ENCODE measurements around the gene ANXA1. TPM values are rescaled to one million over a fixed set of nuclear protein-coding genes. Genes with fewer than 3 reads are reported as not detected.
"Not testable (repeated sequence)": the region's sequence is repeated elsewhere in the genome, so short reads cannot be mapped to it uniquely, and the experiment has no call there.

The ANXA1 gene, protein sequence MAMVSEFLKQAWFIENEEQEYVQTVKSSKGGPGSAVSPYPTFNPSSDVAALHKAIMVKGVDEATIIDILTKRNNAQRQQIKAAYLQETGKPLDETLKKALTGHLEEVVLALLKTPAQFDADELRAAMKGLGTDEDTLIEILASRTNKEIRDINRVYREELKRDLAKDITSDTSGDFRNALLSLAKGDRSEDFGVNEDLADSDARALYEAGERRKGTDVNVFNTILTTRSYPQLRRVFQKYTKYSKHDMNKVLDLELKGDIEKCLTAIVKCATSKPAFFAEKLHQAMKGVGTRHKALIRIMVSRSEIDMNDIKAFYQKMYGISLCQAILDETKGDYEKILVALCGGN
- total RNA-seq (2014; rRNA removed; shearing (Covaris generic)) = 4.7 and 6.6 TPM in 2 replicates

DNA sequence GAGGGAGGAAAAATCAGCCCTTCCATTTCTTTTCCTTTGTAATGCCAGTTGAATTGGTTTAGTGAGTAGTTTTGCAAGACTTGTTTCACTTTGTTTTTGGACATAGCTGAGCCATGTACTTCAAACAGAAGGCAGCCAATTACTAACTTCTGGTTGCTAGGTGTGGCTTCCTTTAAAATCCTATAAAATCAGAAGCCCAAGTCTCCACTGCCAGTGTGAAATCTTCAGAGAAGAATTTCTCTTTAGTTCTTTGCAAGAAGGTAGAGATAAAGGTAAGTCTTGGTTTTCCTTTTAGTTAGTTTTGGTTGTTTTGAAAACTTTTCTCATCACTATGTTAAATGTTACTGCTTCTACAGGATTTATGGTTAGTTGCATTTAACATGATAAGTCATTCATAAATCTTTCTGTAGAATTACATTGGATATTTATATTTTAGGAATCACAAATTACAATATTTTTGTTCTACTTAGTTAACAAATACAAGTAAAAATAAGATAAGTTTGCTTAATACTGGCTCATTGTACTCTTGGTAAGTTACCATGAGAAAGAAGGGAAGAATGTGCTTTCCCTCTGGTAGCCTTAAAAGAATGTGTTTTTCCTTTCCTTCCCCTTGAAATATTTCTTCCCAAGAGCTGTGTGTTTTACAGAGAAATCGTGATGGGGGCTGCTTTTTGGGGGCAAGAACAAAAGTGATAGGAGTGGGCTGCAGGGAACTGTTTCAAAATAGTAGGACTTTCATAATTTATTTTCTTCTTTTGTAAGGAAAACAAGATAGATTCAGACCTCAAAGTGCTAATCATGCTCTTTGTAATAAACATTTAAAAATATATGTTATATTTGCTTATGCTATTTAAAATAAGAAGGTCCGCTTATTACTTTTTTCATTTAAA lies at the start of gene ANXA1:
ANXA1 (plus strand) TSS at position 213 of the 890 bp plus-strand sequence. CDS start 6,671 bp downstream, outside the sequence.
- no peak for DNase-seq
- no peak within 1 kb of the TSS for H3K4me3 ChIP-seq (ENCODE audit: insufficient read depth, low read depth, low read length)
- no peaks in the 10 kb centered on the region for H3K36me3 ChIP-seq (replicated peaks; ENCODE audit: control insufficient read depth, insufficient read depth, low read length)
- H3K27me3 ChIP-seq (ENCODE audit: control insufficient read depth, insufficient read depth, low read length) = no peaks in the 10 kb centered on the region

DNA sequence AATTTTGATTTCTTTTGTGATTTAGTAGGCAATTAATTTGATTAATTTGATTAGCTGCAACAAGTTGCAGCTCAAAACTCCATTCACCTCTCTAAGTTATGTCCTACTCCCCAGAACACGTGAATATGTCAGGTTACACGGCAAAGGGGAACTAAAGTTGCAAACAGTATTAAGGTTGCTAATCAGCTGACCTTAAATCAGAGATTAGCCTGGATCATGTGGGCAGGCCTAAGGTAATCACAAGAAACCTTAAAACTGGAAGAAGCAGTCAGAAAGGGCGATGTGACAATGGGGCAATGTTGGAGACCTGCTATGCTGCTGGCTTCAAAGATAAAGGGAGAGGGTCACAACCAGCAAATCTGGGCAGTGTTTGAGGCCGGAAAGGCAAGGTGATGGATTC lies 47.3 kb upstream of the ANXA1 start:
- H3K27me3 ChIP-seq (ENCODE audit: control insufficient read depth, insufficient read depth, low read length) = no peaks in the 10 kb centered on the region
- H3K4me3 ChIP-seq (ENCODE audit: insufficient read depth, low read depth, low read length) = no peak overlapping the region
- no peaks in the 10 kb centered on the region for H3K36me3 ChIP-seq (replicated peaks; ENCODE audit: control insufficient read depth, insufficient read depth, low read length)
- no peak for DNase-seq

DNA sequence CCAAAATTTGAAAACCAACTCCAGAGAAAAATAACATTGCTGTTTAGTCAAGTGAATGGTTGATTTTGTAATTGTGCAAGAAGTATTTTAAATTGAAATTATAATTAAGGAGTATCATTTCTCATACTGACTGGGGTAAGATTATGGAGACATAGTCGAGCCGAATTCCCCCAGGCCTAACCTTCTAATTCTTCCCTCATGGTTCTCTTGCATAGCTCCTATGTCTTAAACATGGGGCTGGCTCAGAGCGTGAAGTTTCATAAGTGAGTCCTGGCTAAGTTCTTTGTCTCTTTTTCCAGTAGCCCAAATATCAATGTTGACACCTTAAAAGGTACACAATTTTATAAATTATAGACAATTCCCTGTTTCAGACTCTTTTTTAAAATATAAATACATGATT lies 46.7 kb upstream of the ANXA1 start:
- Histone ChIP-seq H3K36me3 (replicated peaks; ENCODE audit: control insufficient read depth, insufficient read depth, low read length) (no peaks in the 10 kb centered on the region), H3K4me3 (ENCODE audit: insufficient read depth, low read depth, low read length) (no peak overlapping the region), H3K27me3 (ENCODE audit: control insufficient read depth, insufficient read depth, low read length) (no peaks in the 10 kb centered on the region)
- DNase-seq = no peak

DNA sequence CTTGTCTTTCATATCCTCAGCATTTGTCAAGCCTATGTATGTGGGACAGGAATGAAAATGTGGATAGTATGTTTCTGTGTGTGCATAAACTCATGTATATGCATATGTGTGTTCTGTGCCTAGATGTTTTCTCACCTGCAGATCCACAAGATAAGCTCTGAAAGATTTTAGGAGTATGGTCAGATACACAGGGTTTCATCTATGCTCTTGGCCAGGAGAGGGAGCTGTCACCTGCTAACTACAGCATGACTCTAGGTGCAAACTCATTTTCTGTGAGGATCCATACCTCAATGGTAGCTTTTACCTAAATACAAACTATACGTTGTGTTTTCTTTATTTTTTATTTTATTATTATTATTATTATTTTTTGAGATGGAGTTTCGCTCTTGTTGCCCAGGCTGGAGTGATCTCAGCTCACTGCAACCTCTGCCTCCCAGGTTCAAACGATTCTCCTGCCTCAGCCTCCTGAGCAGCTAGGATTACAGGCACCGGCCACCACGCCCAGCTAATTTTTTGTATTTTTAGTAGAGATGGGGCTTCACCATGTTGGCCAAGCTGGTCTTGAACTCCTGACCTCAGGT lies 44.1 kb upstream of the ANXA1 start:
- not testable (repeated sequence) for H3K27me3 ChIP-seq (ENCODE audit: control insufficient read depth, insufficient read depth, low read length); H3K36me3 ChIP-seq (replicated peaks; ENCODE audit: control insufficient read depth, insufficient read depth, low read length); H3K4me3 ChIP-seq (ENCODE audit: insufficient read depth, low read depth, low read length)
- DNase-seq = peak; percentile 31

DNA sequence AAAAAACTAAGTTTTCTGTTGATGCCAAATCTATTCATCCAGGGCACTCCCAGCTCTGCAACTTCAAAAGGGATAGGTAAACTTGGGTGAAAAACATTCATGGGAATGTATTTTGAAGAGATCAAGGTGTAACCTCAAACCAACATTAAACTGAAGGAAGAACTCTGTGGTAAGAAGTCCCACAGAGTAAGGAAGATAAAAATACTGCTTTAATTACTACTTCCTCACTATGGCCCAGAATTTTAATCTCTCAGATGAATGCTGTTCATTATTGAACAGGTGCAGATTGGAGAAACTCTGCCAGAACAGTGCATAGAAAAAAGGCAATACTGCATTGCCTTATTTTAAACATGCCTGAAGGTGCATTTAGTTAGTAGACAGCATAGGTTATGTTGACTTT lies 37.6 kb upstream of the ANXA1 start:
- H3K4me3 ChIP-seq (ENCODE audit: insufficient read depth, low read depth, low read length) = no peak overlapping the region

DNA sequence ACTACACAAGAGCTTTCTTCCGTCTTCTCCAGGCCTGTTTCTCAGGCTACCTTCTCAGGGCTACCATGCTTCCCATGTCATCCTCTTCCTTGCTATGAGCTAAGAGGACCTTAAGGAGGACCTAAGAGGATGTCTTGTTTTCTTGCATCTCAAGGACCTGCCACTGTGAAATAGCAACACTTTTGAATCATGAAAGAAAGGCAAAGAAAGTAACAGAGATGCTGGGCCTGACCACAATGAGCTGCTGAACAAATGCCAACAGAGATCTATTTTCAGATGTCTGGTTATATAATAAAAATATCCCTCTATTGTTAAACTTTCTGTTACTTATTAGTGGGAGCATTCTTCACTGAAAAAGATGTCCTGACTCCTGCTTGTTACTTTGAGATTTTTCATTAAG lies 36.7 kb upstream of the ANXA1 start:
- Histone ChIP-seq H3K4me3 (ENCODE audit: insufficient read depth, low read depth, low read length) (no peak overlapping the region), H3K27me3 (ENCODE audit: control insufficient read depth, insufficient read depth, low read length) (no peaks in the 10 kb centered on the region), H3K36me3 (replicated peaks; ENCODE audit: control insufficient read depth, insufficient read depth, low read length) (no peaks in the 10 kb centered on the region)
- no peak for DNase-seq

More for the DNA sequence above, 37.6 kb upstream of the ANXA1 start:
- H3K27me3 ChIP-seq (ENCODE audit: control insufficient read depth, insufficient read depth, low read length) = no peaks in the 10 kb centered on the region
- no peak for DNase-seq
- H3K36me3 ChIP-seq (replicated peaks; ENCODE audit: control insufficient read depth, insufficient read depth, low read length) = no peaks in the 10 kb centered on the region

DNA sequence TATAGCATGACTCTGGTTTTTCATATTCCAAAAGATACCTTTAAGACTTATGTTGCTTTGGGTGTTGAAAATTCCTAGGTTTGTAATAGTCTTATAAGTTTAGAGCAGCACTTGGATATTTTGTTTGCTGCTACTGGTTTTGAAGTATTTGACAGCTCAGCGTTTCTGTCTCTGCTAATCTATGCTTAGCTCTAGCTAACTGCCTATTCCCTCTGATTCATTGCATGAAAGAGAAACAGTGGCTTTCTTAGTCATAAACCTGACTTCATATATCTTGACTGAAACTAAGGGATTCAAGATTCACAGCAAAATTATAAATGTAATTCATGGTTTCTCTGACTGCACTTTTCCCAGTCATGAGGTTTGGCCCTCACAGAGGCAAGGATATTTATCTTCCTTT lies 35.6 kb upstream of the ANXA1 start:
- H3K36me3 ChIP-seq (replicated peaks; ENCODE audit: control insufficient read depth, insufficient read depth, low read length) = no peaks in the 10 kb centered on the region
- no peak for DNase-seq
- no peaks in the 10 kb centered on the region for H3K27me3 ChIP-seq (ENCODE audit: control insufficient read depth, insufficient read depth, low read length)
- H3K4me3 ChIP-seq (ENCODE audit: insufficient read depth, low read depth, low read length) = no peak overlapping the region

DNA sequence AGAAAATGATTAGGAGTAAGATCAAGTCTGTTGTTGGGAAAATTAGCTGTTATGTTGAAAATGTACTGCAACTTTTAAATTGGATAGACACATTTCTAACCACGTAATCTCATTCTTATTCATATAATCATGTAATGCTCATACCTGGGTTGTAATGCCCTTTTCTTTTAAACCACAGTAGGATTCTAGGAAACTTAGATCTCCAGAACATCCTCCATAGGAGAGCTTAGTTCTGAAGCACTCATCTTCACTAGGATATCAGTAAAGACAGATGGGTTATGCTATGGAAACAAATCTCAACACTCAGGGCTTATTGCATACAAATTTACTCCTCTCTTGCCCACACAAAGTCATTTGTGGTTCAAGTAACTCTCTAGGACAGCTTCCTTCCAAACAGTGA lies 34.8 kb upstream of the ANXA1 start:
- H3K36me3 ChIP-seq (replicated peaks; ENCODE audit: control insufficient read depth, insufficient read depth, low read length) = no peaks in the 10 kb centered on the region
- no peak overlapping the region for H3K4me3 ChIP-seq (ENCODE audit: insufficient read depth, low read depth, low read length)
- no peak for DNase-seq
- H3K27me3 ChIP-seq (ENCODE audit: control insufficient read depth, insufficient read depth, low read length) = no peaks in the 10 kb centered on the region

DNA sequence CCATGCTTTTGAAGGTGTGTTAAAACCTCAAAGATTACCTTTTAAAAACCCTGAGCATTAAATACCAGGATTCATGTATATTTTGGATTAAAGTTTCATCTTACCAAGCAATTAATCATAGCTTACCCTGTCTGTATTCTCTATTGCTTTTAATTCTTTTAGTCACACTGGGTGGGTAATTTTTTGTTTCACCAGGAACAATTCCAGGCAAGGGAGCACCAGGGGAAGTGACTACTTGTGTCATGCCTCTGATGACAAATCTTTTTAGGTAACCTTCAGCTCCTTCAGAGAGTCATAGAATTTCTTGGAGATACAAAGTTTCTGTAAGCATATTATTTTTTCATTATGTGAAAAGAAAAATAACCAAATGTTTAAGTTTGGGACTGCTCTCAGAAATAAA lies 33.4 kb upstream of the ANXA1 start:
- Histone ChIP-seq H3K4me3 (ENCODE audit: insufficient read depth, low read depth, low read length) (no peak overlapping the region), H3K36me3 (replicated peaks; ENCODE audit: control insufficient read depth, insufficient read depth, low read length) (no peaks in the 10 kb centered on the region), H3K27me3 (ENCODE audit: control insufficient read depth, insufficient read depth, low read length) (no peaks in the 10 kb centered on the region)
- no peak for DNase-seq

DNA sequence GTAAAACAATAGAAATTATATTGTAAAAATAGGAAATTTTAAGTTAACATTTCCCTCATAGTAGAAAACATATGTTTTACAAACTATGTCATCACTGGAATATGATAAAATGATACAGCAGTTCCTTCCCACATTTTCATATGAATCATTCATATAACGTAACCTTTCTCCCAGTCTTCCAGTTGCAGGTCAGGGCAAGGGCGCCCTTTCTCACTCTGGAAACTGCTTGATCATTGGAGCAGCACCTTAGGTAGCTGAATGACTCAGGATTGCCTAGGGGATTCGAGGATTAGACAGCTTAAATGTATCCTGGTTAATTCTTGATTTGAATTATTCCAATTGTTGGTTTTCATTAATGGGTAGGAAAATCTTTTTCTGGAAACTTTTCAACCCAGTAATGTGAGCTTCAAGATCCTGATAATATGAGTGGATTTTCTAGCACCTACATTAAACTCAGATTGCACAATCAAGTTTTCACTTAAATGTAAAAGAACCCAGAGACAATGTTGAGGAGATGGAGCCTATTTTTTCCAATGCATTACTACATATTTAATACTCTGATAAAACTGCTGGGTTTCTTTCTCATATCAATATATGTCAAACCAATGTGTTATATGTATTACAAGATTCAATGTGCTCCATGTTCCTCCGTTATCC lies 32.6 kb upstream of the ANXA1 start:
- Histone ChIP-seq H3K36me3 (replicated peaks; ENCODE audit: control insufficient read depth, insufficient read depth, low read length) (no peaks in the 10 kb centered on the region), H3K27me3 (ENCODE audit: control insufficient read depth, insufficient read depth, low read length) (no peaks in the 10 kb centered on the region), H3K4me3 (ENCODE audit: insufficient read depth, low read depth, low read length) (no peak overlapping the region)
- no peak for DNase-seq

DNA sequence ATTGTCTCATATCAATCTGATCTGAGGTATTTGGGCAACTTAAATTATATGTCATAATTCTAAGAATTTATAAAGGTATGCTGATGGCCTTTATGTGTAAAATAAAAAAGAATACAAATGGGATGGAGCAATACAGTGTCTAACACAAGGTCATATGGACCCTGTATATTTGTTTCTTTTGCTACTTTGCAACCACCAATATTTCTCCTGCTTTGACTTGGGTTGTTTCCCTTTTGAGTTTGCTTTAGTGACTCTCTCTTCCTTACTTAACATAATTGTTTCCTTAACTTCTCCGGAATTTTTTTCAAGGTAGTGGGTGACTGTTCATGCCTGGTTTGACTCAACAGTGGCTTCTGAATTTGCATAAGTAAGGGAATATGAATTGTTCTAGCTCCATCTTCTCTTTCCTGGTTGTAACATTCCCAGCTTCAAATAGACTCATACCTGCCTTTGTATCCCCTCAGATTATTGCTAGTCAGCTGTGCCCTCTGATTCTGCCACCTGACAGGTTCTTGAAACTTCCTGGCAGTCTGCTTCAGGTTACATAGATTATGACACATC lies 30.2 kb upstream of the ANXA1 start:
- H3K36me3 ChIP-seq (replicated peaks; ENCODE audit: control insufficient read depth, insufficient read depth, low read length) = no peaks in the 10 kb centered on the region

DNA sequence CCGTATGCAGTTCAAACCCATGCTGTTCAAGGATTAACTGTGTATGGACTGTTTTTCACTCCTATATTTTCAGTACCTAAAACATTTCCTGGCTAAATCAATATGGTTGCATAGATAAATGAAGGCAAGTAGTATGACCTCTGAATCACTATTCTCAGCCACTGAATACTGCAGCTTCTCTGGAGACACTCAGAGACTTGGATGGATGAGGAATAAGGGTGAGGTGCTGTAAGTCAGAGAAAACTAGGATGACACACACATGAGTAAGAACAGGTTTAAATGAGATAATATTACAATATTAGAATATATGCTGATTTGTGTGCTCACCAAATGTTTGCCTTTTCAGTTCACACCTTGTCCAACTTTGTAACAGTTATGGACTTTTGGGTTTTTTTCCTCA lies 26.0 kb upstream of the ANXA1 start:
- Histone ChIP-seq H3K27me3 (ENCODE audit: control insufficient read depth, insufficient read depth, low read length) (no peaks in the 10 kb centered on the region), H3K36me3 (replicated peaks; ENCODE audit: control insufficient read depth, insufficient read depth, low read length) (no peaks in the 10 kb centered on the region), H3K4me3 (ENCODE audit: insufficient read depth, low read depth, low read length) (no peak overlapping the region)
- DNase-seq = no peak

More for the DNA sequence above, 30.2 kb upstream of the ANXA1 start:
- H3K4me3 ChIP-seq (ENCODE audit: insufficient read depth, low read depth, low read length) = no peak overlapping the region
- no peak for DNase-seq
- H3K27me3 ChIP-seq (ENCODE audit: control insufficient read depth, insufficient read depth, low read length) = no peaks in the 10 kb centered on the region

DNA sequence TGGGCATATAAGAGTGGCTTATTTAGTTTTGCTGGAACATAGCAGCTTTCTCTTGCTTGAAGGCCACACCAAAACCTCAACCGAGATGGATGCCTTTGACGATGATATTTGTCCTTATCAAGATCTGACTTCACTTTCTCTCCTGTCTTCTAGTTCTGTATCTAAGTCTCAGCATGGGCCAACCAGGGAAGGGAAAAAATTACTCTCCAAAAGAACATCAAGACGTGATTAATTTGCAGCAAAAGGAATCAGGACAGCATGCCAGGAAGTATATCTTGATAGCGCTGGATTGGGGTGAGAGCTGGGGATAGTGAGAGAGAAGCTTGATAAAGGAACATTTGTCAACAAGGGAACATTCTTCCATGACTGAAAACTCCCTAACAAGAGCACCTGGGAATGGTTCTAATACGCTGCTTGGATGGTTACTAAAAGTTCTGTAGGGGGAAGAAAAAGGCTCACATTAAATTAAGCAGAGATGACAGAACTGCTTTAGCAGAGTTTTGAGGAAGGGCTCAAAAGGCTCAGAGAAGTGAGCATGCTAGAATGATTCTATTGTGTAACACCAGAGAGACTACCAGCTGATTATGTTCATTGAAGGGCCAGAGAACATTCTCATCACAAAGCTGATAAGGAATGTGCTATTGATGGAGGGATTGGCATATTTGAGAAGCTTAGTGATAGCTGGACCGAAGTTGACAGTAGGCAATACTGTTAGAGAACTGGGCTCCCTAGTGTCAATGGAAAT lies 21.6 kb upstream of the ANXA1 start:
- no peaks in the 10 kb centered on the region for H3K36me3 ChIP-seq (replicated peaks; ENCODE audit: control insufficient read depth, insufficient read depth, low read length)
- no peak for DNase-seq
- no peak overlapping the region for H3K4me3 ChIP-seq (ENCODE audit: insufficient read depth, low read depth, low read length)
- H3K27me3 ChIP-seq (ENCODE audit: control insufficient read depth, insufficient read depth, low read length) = no peaks in the 10 kb centered on the region

DNA sequence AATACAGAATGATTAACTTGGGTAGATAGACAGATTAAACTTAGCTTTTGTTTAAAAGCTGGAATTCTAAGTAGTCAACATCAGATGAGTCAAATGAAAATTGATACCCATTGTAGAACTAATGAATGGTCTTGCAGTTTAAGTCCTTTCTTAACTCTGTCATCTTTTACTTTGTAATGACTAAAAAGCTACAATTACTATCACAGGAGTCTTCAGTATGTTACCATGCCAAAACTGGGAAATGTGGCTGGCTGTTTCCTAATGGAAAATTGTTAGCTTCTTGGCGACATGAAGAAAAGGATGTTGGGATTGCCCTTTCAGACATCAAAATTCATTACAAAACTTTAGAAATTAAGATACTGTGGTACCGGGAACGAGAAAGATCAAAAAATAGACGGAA lies 20.2 kb upstream of the ANXA1 start:
- H3K36me3 ChIP-seq (replicated peaks; ENCODE audit: control insufficient read depth, insufficient read depth, low read length) = no peaks in the 10 kb centered on the region
- DNase-seq = no peak
- H3K27me3 ChIP-seq (ENCODE audit: control insufficient read depth, insufficient read depth, low read length) = no peaks in the 10 kb centered on the region
- no peak overlapping the region for H3K4me3 ChIP-seq (ENCODE audit: insufficient read depth, low read depth, low read length)
